ENCODE results near the gene DDC.
A peak's percentile ranks its signal among the peaks of the same experiment; 100 is the strongest.

Gene DDC

GRCh38 chr7:50450590-50451032 is 114.6 kb downstream of the DDC start:
- DNase-seq: peak; percentile 71

- DNase-seq: peak; percentile 93
Observed at GRCh38 chr7:50449881-50450589, 115.2 kb downstream of the DDC start, which contains the start of gene FIGNL1. FIGNL1 (minus strand) TSS chr7:50450350; CDS start chr7:50447287, 3,063 bp downstream.

DNA sequence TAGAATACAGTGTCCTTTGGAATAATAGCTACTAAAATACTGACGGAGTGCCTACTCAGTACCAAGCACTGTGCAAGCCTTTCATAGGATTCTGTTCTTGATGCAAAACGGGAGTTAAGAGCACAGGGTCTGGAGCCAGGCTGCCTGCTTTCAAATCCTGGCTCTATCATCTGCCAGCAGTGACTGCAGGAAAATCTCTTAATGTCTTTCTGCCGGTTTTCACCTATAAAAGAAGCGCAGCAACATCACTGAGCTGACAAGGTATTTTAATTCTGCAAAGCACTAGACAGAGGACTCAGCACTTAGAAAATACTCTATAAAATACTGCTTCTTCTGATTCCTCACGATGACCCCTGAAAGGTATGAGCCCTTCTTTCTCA is 115.7 kb downstream of the DDC start:
- peak; percentile 65 for DNase-seq

- no peak for DNase-seq
Observed at GRCh38 chr7:50448823-50449222, 116.4 kb downstream of the DDC start.

GRCh38 chr7:50446542-50446960 is 118.7 kb downstream of the DDC start:
- no peak for DNase-seq

GRCh38 chr7:50436133-50436806 is 128.9 kb downstream of the DDC start:
- DNase-seq: no peak

GRCh38 chr7:50431722-50432305 is 133.4 kb downstream of the DDC start:
- DNase-seq: no peak

GRCh38 chr7:50431316-50431715 is 133.9 kb downstream of the DDC start:
- DNase-seq: no peak

DNA sequence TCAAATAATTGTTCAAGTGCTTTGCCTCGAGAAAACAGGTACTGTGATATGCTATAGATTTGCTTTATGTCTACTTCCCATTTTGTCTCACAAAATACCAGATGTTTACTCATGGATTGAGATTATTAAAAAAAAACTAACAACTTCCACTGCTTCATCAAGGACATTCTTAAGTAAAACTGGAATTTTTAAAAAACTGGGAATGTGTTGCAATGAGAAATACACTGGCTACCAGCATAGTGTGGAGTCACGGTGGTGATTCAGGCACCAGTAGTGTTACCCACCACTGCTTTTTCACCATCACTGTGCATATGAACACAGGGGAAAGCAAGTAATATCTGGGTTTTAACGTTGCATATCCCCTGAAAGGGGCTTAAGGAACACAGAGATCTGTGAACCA is 136.3 kb downstream of the DDC start:
- DNase-seq: no peak

DNA sequence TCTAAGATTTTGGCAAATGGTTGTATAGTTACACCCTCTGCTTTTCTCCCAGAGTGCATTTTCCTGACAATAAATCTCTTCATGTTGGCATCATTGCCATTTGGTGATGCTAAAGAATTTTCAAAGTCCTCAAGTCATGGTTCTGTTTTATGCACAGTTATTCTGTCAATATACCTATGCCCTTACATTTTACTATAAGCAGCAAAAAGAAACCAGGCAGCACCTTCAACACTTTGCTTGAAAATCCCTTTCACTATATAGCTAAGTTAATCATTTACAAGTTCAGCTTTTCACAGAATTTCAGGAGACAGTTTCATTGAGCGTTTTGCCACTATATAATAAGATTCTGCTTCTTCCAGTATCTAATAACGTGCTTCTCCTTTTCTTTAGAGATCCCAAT is 137.7 kb downstream of the DDC start:
- DNase-seq: no peak

DNA sequence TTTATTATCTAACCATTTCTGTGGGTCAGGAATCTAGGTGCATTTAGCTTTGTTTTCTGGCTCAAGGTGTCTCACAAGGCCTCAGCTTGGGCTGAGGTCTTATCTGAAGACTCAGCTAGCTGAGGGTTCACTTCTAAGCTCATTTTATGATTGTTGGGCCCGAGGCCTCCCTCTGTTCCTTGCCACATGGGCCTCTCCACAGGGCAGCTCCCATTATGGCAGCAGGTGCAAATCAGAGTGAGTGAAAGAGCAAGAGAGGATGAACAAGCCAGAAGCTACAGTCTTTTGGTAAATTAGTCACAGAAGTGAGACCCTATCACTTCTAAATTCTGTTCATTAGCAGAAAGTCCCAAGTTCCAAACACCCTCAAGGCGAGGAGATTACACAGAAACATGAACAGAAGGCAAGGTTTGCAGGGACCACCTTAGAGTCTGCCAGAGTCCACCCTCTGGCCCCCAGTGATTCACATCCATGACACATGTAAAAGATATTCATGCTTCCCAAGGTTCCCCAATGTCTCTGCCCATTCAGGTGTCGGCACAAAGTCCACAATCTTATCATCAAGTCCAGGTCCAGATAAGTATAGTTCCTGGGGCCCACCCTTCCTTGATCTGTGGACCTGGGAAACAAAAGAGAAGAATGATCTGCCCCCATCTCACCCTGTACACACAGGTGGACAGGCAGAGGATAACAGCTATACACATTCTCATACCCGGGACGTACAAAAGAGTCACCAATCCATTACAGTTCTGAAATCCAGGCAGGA is 138.7 kb downstream of the DDC start:
- no peak for DNase-seq

DNA sequence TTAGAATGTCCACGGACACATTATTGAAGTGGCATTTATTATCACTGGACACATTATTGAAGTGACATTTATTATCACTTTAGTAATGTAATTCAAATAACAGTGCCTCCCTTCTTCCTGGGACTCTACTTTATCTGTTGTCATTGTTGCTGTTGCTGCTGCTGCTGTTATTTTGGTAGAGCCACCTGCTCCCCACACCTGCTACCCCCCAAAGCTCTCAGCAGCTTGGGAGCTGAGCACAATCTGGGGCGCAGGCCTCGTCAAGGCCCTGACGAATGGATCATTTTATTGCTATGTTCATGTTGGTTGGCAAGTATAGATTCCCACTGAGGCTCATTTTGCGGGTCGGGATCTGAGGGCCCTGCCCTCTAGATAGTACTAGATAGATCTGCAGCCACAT is 139.9 kb downstream of the DDC start:
- DNase-seq: no peak

DNA sequence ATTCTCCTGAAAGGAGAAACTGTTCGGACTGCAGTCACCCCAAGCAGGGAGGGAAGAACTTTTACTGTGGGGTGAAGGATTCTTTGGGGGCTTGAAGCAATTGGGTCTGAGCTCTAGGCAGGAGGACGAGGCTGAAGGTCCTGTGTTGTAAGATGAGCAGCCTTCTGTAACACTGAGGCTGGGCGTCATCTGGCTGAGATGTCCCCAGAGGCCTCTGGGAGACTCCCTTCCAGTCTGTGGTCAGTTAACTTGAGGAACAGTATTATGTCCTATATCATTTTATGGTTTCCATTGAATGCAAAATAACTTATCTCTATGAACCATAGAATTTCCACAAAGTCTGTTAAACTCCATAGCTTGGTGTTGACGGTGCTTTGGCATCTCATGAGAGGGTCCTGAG is 141.3 kb downstream of the DDC start:
- no peak for DNase-seq

DNA sequence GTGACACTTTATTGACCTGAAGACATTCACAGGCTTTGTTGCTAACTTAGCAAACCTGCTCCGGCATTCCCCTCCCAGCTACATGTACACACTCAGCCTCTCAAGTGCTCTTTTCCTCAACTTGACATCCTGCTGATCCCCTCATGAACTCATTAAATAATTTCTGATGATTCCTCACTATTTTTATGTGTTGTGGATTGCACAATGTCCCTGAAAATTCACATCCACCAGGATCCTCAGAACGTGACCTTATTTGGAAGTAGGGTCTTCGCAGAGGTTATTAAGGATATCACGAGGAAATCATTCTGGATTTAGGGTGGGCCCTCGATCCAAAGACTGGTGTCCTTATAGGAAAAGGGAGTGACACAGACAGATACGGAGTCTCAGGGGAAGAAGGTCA is 142.3 kb downstream of the DDC start:
- DNase-seq: no peak

GRCh38 chr7:50421043-50421442 is 144.2 kb downstream of the DDC start:
- DNase-seq: no peak

DNA sequence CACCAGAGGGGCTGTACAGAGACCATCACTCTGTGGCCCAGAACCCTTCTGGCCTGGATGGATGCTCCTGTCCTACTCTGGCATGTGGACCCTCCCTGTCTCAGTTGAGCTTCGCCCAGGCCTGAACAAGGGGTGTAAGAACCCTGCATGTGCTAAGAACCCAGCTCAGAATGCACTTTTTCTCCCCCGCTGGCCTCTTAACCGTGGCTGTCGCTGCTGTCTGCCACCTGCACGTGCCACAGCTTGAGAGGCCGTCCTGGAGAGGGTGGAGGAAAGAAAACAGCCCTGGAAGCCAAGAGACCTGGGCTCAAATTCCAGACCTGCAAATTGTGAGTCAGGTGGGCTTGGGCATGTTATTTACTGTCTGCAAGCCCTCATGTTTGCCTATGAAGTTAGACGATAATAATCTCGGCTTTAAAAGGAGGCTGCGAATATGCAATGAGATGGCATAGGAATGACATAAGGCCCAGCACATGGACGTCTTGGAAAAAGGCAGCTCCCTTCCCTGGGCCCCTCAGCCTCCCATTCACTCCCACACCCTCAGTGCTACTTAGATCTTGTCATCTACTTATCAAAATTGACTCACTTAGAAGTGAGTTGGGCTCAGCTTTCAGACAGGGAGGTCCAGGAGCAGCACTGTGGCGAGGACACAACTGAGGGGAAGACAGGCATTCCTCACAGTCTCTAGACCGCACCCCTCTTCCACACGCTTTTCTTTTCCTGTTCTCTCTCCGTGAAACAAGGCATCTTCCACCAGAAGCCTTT is 146.5 kb downstream of the DDC start:
- no peak for DNase-seq

GRCh38 chr7:50418086-50418515 is 147.1 kb downstream of the DDC start:
- DNase-seq: peak; percentile 87

DNA sequence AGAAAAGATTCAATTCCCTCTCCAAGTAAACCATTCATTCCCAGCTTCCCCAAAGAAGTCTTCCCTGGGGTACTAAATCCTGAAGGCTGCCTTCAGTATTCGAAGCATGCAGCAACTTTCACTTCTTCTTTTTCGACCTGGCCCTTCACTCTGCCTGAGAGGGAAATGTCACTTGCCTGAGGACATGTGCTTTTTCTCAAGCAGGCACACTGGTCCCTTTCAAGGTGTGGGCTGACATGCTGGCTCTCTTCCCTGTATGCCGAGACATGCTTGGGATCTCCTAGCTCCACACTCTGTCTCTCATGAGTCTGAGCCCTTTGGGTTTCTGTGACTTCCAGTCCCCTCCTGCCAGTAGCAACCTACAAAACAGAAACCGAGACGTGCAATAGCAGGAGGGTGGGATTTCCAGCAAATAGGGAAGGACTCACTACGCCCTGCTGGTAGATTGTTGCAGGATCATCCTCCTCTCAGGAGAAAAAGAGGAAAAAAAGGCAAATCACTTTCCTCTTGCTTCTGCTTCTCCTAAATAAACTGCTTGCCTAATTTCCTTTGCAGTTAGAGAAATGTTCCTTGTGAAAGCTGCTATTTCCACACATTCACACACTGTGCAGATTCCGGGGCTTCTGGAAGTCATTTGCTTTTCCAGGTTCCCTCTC is 148.6 kb downstream of the DDC start:
- no peak for DNase-seq

DNA sequence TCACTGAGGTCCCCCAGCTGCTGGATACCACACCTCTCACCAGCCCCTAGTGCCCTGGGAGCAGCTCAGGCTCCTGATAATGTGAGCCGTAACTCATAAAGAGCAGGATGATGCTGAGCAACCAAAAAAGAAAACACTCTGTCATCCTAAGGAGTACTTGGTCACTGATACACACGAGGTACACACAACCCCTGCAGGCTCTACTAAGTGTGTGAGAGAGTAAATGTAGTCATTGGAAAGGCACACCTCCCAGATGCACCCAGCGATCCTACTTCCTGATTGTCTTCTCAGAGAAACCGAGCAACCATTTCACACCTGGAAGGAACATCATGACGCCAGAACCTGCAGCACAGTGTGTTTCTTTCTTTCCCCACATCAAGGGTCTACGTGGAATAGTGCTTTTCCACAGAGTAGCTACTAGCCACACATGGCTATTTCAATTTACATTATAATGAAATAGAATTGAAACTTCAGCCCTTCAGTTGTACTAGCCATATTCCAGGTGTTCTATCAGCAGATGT is 149.3 kb downstream of the DDC start:
- DNase-seq: no peak

DNA sequence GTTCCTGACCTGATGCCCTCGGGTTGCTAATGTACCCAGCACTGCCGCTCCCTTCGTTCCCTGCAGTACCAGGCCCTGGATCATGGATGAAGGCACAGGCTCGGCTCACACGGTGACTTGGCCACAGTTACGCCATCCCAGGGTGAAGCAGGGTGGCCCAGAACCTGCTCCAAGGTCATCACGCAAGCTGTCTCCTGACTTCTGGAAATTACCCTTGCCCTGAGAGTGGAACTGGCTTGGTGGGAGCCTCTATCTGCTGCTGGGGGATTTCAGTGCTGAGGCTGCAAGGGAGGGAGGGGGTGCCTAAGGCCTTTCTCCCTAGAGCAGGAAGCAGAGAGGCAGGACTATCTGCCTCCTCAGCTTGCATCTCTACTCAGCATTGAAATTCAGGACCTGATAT is 151.6 kb downstream of the DDC start:
- no peak for DNase-seq

- DNase-seq: no peak
Observed at GRCh38 chr7:50412973-50413372, 152.2 kb downstream of the DDC start.

DNA sequence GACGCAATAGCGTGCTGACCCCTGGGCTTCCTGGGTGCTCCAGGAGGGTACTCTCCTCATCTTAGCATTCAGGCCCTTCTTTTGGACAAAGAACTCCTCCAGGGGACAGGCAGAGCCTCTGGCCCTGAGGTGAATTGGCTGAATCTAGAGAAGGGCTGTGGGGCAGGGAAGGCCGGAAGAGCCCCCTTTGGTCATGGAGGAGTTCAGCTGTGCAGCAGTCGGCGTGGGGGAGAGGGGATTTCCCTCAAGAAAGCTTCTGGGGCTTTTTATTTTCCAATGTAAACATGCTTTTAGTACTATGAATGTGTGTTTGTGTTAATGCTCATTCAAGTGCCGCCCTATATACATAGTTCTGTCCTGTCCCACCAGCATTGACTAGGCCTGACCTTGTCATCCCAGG is 153.9 kb downstream of the DDC start:
- DNase-seq: no peak
